T-helper 2 cell treated with Interferon-gamma antibody and Interleukin-4, amounts not matched to agents 5 μg/mL and 100 μg/mL, for 36 hours (primary cell): ENCODE measurements around the gene ZEB2.

Source experiments
- DNase-seq: peaks from one replicate; pipeline ENCODE4 v3.0.0; 2021; ENCODE audit warnings: low spot score
- H3K27ac Mint-ChIP-seq: one replicate; pipeline ENCODE4 v1.8.0; 2021; ENCODE audit warnings: mild to moderate bottlenecking, mixed read lengths
- H3K27me3 Mint-ChIP-seq: one replicate; pipeline ENCODE4 v1.8.0; 2021; ENCODE audit warnings: low read depth, mixed read lengths
- H3K36me3 Mint-ChIP-seq: one replicate; pipeline ENCODE4 v1.8.0; 2021; ENCODE audit warnings: low read depth, mixed read lengths
- H3K4me1 Mint-ChIP-seq: one replicate; pipeline ENCODE4 v1.8.0; 2021; ENCODE audit warnings: low read depth, mixed read lengths
- H3K4me3 Mint-ChIP-seq: one replicate; pipeline ENCODE4 v1.8.0; 2022; ENCODE audit warnings: mild to moderate bottlenecking, moderate library complexity, mixed read lengths
- H3K9me3 Mint-ChIP-seq: one replicate; pipeline ENCODE4 v1.8.0; 2021; ENCODE audit warnings: mixed read lengths

ZEB2 gene

GRCh38 chr2:144403933-144404332, 116.0 kb downstream of the ZEB2 start:
- Mint-ChIP-seq H3K4me3 (no peak overlapping the region), H3K27me3 (no peaks in the 10 kb centered on the region), H3K36me3 (peaks cover 12% of the 10 kb centered on the region), H3K4me1 (peaks cover 4% of the 10 kb centered on the region), H3K9me3 (no peaks in the 10 kb centered on the region), H3K27ac (no peak overlapping the region)
- DNase-seq = no peak

- DNase-seq = no peak
- H3K36me3 Mint-ChIP-seq = peaks cover 16% of the 10 kb centered on the region
- no peak overlapping the region for H3K4me3 Mint-ChIP-seq
- no peak overlapping the region for H3K27ac Mint-ChIP-seq
- no peaks in the 10 kb centered on the region for H3K27me3 Mint-ChIP-seq
- H3K9me3 Mint-ChIP-seq = no peaks in the 10 kb centered on the region
- peaks cover 4% of the 10 kb centered on the region for H3K4me1 Mint-ChIP-seq
Measured at GRCh38 chr2:144402251-144402650, 117.7 kb downstream of the ZEB2 start.

- H3K9me3 Mint-ChIP-seq = no peaks in the 10 kb centered on the region
- no peaks in the 10 kb centered on the region for H3K27me3 Mint-ChIP-seq
- H3K4me3 Mint-ChIP-seq = no peak overlapping the region
- DNase-seq = no peak
- H3K36me3 Mint-ChIP-seq = peaks cover 19% of the 10 kb centered on the region
- H3K27ac Mint-ChIP-seq = no peak overlapping the region
- peaks cover 3% of the 10 kb centered on the region for H3K4me1 Mint-ChIP-seq
Measured at GRCh38 chr2:144401036-144401435, 118.9 kb downstream of the ZEB2 start.

GRCh38 chr2:144396318-144396717, 123.6 kb downstream of the ZEB2 start:
- Mint-ChIP-seq H3K36me3 (peaks cover 29% of the 10 kb centered on the region), H3K27ac (no peak overlapping the region), H3K27me3 (no peaks in the 10 kb centered on the region), H3K4me3 (no peak overlapping the region), H3K9me3 (no peaks in the 10 kb centered on the region), H3K4me1 (peaks cover 1% of the 10 kb centered on the region)
- DNase-seq = no peak

- H3K36me3 Mint-ChIP-seq = peaks cover 13% of the 10 kb centered on the region
- DNase-seq = no peak
- no peaks in the 10 kb centered on the region for H3K4me1 Mint-ChIP-seq
- no peak overlapping the region for H3K4me3 Mint-ChIP-seq
- H3K27me3 Mint-ChIP-seq = no peaks in the 10 kb centered on the region
- H3K27ac Mint-ChIP-seq = no peak overlapping the region
- H3K9me3 Mint-ChIP-seq = no peaks in the 10 kb centered on the region
Measured at GRCh38 chr2:144390424-144391020, 129.4 kb downstream of the ZEB2 start.

- peaks cover 8% of the 10 kb centered on the region for H3K36me3 Mint-ChIP-seq
- no peak overlapping the region for H3K4me3 Mint-ChIP-seq
- no peaks in the 10 kb centered on the region for H3K4me1 Mint-ChIP-seq
- DNase-seq = no peak
- H3K9me3 Mint-ChIP-seq = no peaks in the 10 kb centered on the region
- no peak overlapping the region for H3K27ac Mint-ChIP-seq
- no peaks in the 10 kb centered on the region for H3K27me3 Mint-ChIP-seq
Measured at GRCh38 chr2:144389930-144390311, 130.0 kb downstream of the ZEB2 start.

GRCh38 chr2:144389151-144389929, 130.6 kb downstream of the ZEB2 start:
- Mint-ChIP-seq H3K4me1 (no peaks in the 10 kb centered on the region), H3K9me3 (no peaks in the 10 kb centered on the region), H3K4me3 (no peak overlapping the region), H3K27ac (no peak overlapping the region), H3K36me3 (peaks cover 8% of the 10 kb centered on the region), H3K27me3 (no peaks in the 10 kb centered on the region)
- DNase-seq = no peak

GRCh38 chr2:144385381-144385780, 134.5 kb downstream of the ZEB2 start:
- no peak for DNase-seq
- no peaks in the 10 kb centered on the region for H3K27me3 Mint-ChIP-seq
- H3K27ac Mint-ChIP-seq = no peak overlapping the region
- H3K4me1 Mint-ChIP-seq = peaks cover 21% of the 10 kb centered on the region
- H3K9me3 Mint-ChIP-seq = no peaks in the 10 kb centered on the region
- peaks cover 2% of the 10 kb centered on the region for H3K36me3 Mint-ChIP-seq
- no peak overlapping the region for H3K4me3 Mint-ChIP-seq

- Mint-ChIP-seq H3K27ac (no peak overlapping the region), H3K4me1 (peaks cover 21% of the 10 kb centered on the region), H3K27me3 (no peaks in the 10 kb centered on the region), H3K9me3 (no peaks in the 10 kb centered on the region), H3K4me3 (no peak overlapping the region), H3K36me3 (peaks cover 1% of the 10 kb centered on the region)
- DNase-seq = no peak
Measured at GRCh38 chr2:144383571-144384100, 136.3 kb downstream of the ZEB2 start.

GRCh38 chr2:144382849-144383248, 137.1 kb downstream of the ZEB2 start:
- H3K9me3 Mint-ChIP-seq = no peaks in the 10 kb centered on the region
- H3K27me3 Mint-ChIP-seq = no peaks in the 10 kb centered on the region
- peak; percentile 42 for DNase-seq
- H3K36me3 Mint-ChIP-seq = peaks cover 1% of the 10 kb centered on the region
- H3K27ac Mint-ChIP-seq = peak overlapping the region; percentile 29
- H3K4me3 Mint-ChIP-seq = peak overlapping the region; percentile 69
- peaks cover 22% of the 10 kb centered on the region for H3K4me1 Mint-ChIP-seq

GRCh38 chr2:144381716-144382115, 138.2 kb downstream of the ZEB2 start:
- Mint-ChIP-seq H3K9me3 (no peaks in the 10 kb centered on the region), H3K4me1 (peaks cover 23% of the 10 kb centered on the region), H3K36me3 (peaks cover 1% of the 10 kb centered on the region), H3K27me3 (no peaks in the 10 kb centered on the region), H3K27ac (no peak overlapping the region), H3K4me3 (no peak overlapping the region)
- DNase-seq = no peak

- Mint-ChIP-seq H3K9me3 (no peaks in the 10 kb centered on the region), H3K4me3 (no peak overlapping the region), H3K36me3 (peaks cover 1% of the 10 kb centered on the region), H3K27me3 (no peaks in the 10 kb centered on the region), H3K27ac (no peak overlapping the region), H3K4me1 (peaks cover 23% of the 10 kb centered on the region)
- DNase-seq = no peak
Measured at GRCh38 chr2:144379851-144380311, 140.0 kb downstream of the ZEB2 start.

GRCh38 chr2:144378551-144378950, 141.4 kb downstream of the ZEB2 start:
- Mint-ChIP-seq H3K27ac (no peak overlapping the region), H3K27me3 (no peaks in the 10 kb centered on the region), H3K4me1 (peaks cover 29% of the 10 kb centered on the region)

GRCh38 chr2:144377914-144378313, 142.0 kb downstream of the ZEB2 start:
- H3K36me3 Mint-ChIP-seq = no peaks in the 10 kb centered on the region
- DNase-seq = no peak
- H3K27me3 Mint-ChIP-seq = no peaks in the 10 kb centered on the region
- H3K4me3 Mint-ChIP-seq = no peak overlapping the region
- no peak overlapping the region for H3K27ac Mint-ChIP-seq
- H3K4me1 Mint-ChIP-seq = peaks cover 24% of the 10 kb centered on the region
- H3K9me3 Mint-ChIP-seq = no peaks in the 10 kb centered on the region

More at GRCh38 chr2:144378551-144378950, 141.4 kb downstream of the ZEB2 start:
- no peaks in the 10 kb centered on the region for H3K9me3 Mint-ChIP-seq
- no peak for DNase-seq
- H3K36me3 Mint-ChIP-seq = no peaks in the 10 kb centered on the region
- no peak overlapping the region for H3K4me3 Mint-ChIP-seq
